ENCODE data around the gene TRIO.

TRIO gene

DNA sequence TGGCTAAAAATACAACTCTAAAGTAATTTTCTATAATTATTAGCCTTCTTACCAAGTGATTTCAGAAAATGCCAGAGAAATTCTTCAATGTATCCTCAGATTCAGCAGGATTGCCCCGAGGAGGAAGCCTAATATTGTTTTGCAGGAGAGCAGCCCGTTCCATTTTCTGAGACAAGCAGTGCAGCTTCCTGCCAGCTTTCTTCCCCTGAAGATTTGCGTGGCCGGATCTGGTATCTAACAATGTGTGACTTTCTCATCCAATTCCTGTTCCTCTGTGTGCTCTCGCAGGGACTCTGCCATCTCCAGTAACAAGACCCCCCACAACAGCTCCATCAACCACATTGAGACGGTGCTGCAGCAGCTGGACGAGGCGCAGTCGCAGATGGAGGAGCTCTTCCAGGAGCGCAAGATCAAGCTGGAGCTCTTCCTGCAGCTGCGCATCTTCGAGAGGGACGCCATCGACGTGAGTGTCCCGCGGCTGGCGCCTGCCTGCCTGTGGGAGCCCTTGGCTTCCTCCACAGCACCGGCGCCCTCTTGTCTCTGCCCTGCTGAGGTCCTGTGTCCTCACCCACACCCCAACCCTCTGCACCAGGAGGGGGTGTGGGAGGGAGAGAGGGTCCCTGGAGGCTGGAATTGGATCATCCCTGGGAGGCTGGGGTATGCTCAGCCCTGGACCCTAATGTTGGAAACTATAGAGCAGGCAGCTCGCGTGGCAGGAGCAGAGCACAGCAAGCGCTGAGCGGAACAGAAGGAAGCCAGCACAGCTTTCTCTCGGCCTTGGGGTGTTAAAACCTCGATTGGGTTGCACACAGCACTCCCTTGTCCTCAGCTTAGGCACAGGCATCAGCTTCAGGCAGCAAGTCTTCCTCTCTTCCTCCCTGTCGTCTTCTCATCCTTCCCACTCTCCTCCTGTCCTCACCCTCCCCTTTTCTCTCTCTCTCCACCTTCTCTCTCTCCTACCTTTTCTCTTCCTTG lies 216.2 kb downstream of the TRIO start:
- Histone ChIP-seq H3K36me3 (ENCODE audit: control insufficient read depth, insufficient read depth, low read length) (peaks cover 31% of the 10 kb centered on the region), H3K27me3 (replicated peaks; ENCODE audit: control insufficient read depth, insufficient read depth, low read length) (no peaks in the 10 kb centered on the region), H3K4me3 (replicated peaks; ENCODE audit: low read depth, low read length) (no peak overlapping the region)
- TF ChIP-seq CTCF (IDR thresholded peaks at IDR 0.05; ENCODE audit: insufficient read depth, low read length, poor library complexity, severe bottlenecking), result no peak
- no peak for DNase-seq (ENCODE audit: extremely low read depth, insufficient read length)

DNA sequence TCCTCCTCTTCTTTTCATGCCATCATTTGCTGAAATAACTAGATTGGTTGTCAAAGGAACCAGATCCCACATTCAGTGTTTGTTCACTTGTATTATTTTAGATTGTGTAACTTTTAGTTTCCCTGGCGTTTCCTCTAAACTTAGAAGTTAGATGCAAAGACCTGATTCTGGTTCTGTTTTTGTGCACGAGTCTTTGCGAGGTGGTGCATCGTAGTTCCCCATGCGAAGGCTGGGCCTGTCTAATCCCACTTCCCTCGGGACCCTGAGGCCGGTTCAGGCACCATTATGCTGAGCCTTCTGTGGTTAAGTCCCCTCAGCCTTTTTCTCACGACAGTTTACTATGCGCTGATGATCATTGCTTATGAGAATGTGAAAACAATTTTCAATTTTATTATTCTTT lies 219.3 kb downstream of the TRIO start:
- H3K36me3 ChIP-seq (ENCODE audit: control insufficient read depth, insufficient read depth, low read length), result peaks cover 47% of the 10 kb centered on the region

DNA sequence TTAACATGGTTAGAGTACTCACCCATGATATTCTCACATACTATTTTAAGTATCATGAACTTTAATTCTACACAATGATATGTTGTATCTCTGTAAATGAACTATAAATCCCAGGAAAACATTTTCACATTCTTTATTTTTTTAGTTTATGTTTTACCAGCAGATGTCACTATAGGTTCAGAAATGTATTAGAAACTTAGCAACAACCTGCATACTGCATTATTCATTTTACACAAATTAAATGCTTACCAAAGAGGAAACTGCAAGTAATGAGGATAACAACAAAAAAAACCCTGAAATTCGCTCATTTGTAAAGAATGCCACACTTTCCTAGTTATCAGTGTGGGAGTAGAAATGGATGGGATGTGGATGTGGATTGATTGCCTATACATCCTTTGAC lies 221.0 kb downstream of the TRIO start:
- no peak for DNase-seq (ENCODE audit: extremely low read depth, insufficient read length)
- TF ChIP-seq CTCF (IDR thresholded peaks at IDR 0.05; ENCODE audit: insufficient read depth, low read length, poor library complexity, severe bottlenecking), result no peak
- no peak overlapping the region for H3K4me3 ChIP-seq (replicated peaks; ENCODE audit: low read depth, low read length)
- H3K27me3 ChIP-seq (replicated peaks; ENCODE audit: control insufficient read depth, insufficient read depth, low read length), result no peaks in the 10 kb centered on the region
- H3K36me3 ChIP-seq (ENCODE audit: control insufficient read depth, insufficient read depth, low read length), result peaks cover 48% of the 10 kb centered on the region

More for the DNA sequence above, 219.3 kb downstream of the TRIO start:
- no peak for DNase-seq (ENCODE audit: extremely low read depth, insufficient read length)
- Histone ChIP-seq H3K27me3 (replicated peaks; ENCODE audit: control insufficient read depth, insufficient read depth, low read length) (no peaks in the 10 kb centered on the region), H3K4me3 (replicated peaks; ENCODE audit: low read depth, low read length) (no peak overlapping the region)
- no peak for TF ChIP-seq CTCF (IDR thresholded peaks at IDR 0.05; ENCODE audit: insufficient read depth, low read length, poor library complexity, severe bottlenecking)

DNA sequence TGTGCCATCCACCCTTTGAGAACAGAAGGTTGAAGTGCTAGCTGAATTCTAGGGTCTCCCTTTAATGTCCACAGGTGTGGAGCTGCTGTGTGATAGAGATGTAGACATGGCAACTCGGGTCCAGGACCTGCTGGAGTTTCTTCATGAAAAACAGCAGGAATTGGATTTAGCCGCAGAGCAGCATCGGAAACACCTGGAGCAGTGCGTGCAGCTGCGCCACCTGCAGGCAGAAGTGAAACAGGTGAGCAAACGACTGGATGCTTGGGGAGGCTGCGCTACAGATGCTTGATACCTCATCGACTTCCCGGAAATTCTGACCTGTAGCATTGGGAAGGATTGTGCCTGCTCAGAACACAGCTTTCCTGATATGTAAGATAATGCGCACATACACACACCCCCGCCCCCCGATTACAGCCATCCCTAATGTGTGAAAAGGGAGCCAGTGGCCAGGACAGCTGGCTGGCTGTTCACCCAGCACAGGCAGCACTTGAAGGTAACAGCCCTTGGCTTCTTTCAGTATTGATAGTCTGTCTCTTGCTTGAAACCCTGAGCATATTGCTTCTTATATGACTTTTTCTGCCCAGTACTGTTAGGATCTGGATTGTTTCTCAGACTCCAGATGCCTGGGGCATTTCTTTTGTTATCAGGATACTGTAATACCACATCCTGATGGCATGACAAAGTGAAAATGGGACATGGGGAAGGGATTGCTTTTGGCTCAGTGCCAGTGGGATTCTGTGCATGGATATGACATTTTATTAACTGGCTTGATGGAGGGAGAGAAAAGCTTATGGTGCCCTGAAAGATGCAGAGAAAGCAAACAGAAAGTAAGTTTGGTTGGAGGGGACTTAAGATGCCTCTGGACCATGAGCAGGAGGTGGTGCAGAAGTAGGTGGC lies 221.7 kb downstream of the TRIO start:
- peak; percentile 75 for TF ChIP-seq CTCF (IDR thresholded peaks at IDR 0.05; ENCODE audit: insufficient read depth, low read length, poor library complexity, severe bottlenecking)
- no peak overlapping the region for H3K4me3 ChIP-seq (replicated peaks; ENCODE audit: low read depth, low read length)
- no peaks in the 10 kb centered on the region for H3K27me3 ChIP-seq (replicated peaks; ENCODE audit: control insufficient read depth, insufficient read depth, low read length)
- DNase-seq (ENCODE audit: extremely low read depth, insufficient read length), result no peak
- H3K36me3 ChIP-seq (ENCODE audit: control insufficient read depth, insufficient read depth, low read length), result peaks cover 47% of the 10 kb centered on the region

DNA sequence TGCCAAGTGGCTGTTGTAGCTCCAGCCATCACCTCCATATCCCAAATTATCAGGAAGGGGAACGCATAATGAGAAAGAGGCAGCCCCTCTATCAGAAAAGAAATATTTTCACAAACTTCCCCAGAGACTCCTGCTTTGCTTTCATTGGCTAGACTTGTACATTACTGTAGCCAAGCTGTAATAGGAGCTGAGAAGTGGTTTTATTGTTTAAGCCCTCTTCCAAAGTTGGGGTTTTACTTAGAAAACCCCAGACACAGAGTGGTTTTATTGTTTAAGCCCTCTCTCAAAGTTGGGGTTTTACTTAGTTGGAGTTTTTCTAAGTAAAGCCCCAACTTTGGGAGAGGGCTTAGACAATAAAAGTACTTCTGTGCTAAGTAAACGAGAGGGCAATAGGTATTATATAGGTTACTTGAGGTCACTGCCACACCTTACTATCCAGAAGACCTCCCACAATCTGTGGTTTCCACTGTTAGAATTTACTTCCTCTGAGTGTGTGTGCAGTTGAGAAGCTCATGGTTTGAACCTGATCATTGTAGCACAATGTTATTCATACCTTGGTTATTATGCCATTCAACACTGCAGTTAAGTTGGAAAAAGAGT lies 222.8 kb downstream of the TRIO start:
- no peak for DNase-seq (ENCODE audit: extremely low read depth, insufficient read length)
- Histone ChIP-seq H3K36me3 (ENCODE audit: control insufficient read depth, insufficient read depth, low read length) (peaks cover 42% of the 10 kb centered on the region), H3K4me3 (replicated peaks; ENCODE audit: low read depth, low read length) (no peak overlapping the region), H3K27me3 (replicated peaks; ENCODE audit: control insufficient read depth, insufficient read depth, low read length) (no peaks in the 10 kb centered on the region)
- TF ChIP-seq CTCF (IDR thresholded peaks at IDR 0.05; ENCODE audit: insufficient read depth, low read length, poor library complexity, severe bottlenecking), result no peak
